Panc1 (cell line): Measurements from ENCODE around the gene FAM83F. TPM values are rescaled to one million over a fixed set of nuclear protein-coding genes. Genes with fewer than 3 reads are reported as not detected.

Source experiments
- ATAC-seq: fragments of 200-7000 bp; cut with Tn5 transposase; 2 replicates; pipeline ENCODE4 v1.9.1; 2020; ENCODE audit warnings: mild to moderate bottlenecking, moderate library complexity
- BruUV-seq: library from RNA; stranded (reverse); fragments of 400-500 nt; replicated peaks from 2 replicates; lab custom pipeline; 2021; lab: Mats Ljungman, UMichigan
- CTCF ChIA-PET: fragments of 300-600 bp; sonication (Branson Sonifier 250); formaldehyde crosslinking; loops from one replicate; lab custom pipeline; 2022; ENCODE audit warnings: antibody characterized with exemption; lab: Charles Lee
- POLR2A ChIA-PET: fragments of 300-600 bp; sonication (Branson Sonifier 250); formaldehyde crosslinking; loops from one replicate; lab custom pipeline; 2022; ENCODE audit warnings: antibody characterized with exemption; lab: Charles Lee
- DNase-seq: peaks from one replicate; pipeline ENCODE4 v3.0.0-alpha.2; 2010; ENCODE audit warnings: low read depth, low spot score
- H3K27ac ChIP-seq: 2 replicates; pipeline ENCODE4 v1.5.1; 2011; ENCODE audit warnings: mild to moderate bottlenecking, low read length, inconsistent platforms
- H3K27me3 ChIP-seq: fragments of 200-500 bp; sonication (Bioruptor generic); 2 replicates; pipeline ENCODE4 v1.6.0; 2014; ENCODE audit warnings: low read length, inconsistent platforms; ENCODE audit not compliant: control insufficient read depth, insufficient read depth
- H3K36me3 ChIP-seq: fragments of 200-500 bp; sonication (Bioruptor generic); 2 replicates; pipeline ENCODE4 v1.5.1; 2014; ENCODE audit warnings: inconsistent platforms, mild to moderate bottlenecking, low read length, moderate library complexity; ENCODE audit not compliant: control insufficient read depth, insufficient read depth
- H3K4me1 ChIP-seq: 2 replicates; pipeline ENCODE4 v1.5.1; 2011; ENCODE audit warnings: inconsistent platforms, mild to moderate bottlenecking, low read length, moderate library complexity; ENCODE audit not compliant: control insufficient read depth, insufficient read depth
- H3K4me3 ChIP-seq, 2 experiments: 2 replicates each; pipeline ENCODE4 v1.5.1; 2011 to 2012; ENCODE audit warnings: low read depth in 2 of 2, low read length in 2 of 2, mild to moderate bottlenecking in 2 of 2, inconsistent platforms in 1 of 2, moderate library complexity in 1 of 2
- H3K9me3 ChIP-seq: fragments of 200-500 bp; sonication (Bioruptor generic); 2 replicates; pipeline ENCODE4 v1.5.1; 2014; ENCODE audit warnings: low read depth, mild to moderate bottlenecking, inconsistent platforms, low read length, moderate library complexity; ENCODE audit not compliant: control insufficient read depth, insufficient read depth
- CTCF ChIP-seq: fragments of 450-650 bp; IDR thresholded peaks from 2 replicates; pipeline ENCODE4 v1.5.1; 2017; ENCODE audit warnings: mild to moderate bottlenecking
- POLR2AphosphoS5 ChIP-seq: IDR thresholded peaks from 2 replicates; pipeline ENCODE4 v1.6.1; 2012; ENCODE audit warnings: mild to moderate bottlenecking, low read depth, low read length, moderate library complexity
- REST ChIP-seq, 2 experiments: IDR thresholded peaks; 2 replicates each; pipeline ENCODE4 v1.6.1; 2011 to 2012; ENCODE audit warnings: low read depth in 2 of 2, control low read depth in 1 of 2, low read length in 1 of 2, mild to moderate bottlenecking in 1 of 2, moderate library complexity in 1 of 2; ENCODE audit not compliant: insufficient read depth in 1 of 2
- SIN3A ChIP-seq: IDR thresholded peaks from 2 replicates; pipeline ENCODE4 v1.6.1; 2012; ENCODE audit warnings: low read depth, mild to moderate bottlenecking, low read length, moderate library complexity, borderline replicate concordance; ENCODE audit not compliant: insufficient read depth
- TCF7L2 ChIP-seq: IDR thresholded peaks from 2 replicates; pipeline ENCODE4 v1.6.1; 2011; ENCODE audit warnings: mild to moderate bottlenecking, low read depth, low read length, inconsistent platforms
- in situ Hi-C: cut with HindIII; loops from 2 replicates; pipeline ENCODE4 v1.10.0; 2016; ENCODE audit warnings: low sequenced_read_pairs, low pct_unique_long_range_greater_than_20kb
- intact Hi-C: fragments of 100-400 bp; cut with micrococcal nuclease; formaldehyde crosslinking; loops from one replicate; pipeline ENCODE4 v1.10.0; 2022; ENCODE audit not compliant: unreplicated experiment
- total RNA-seq: library from RNA; stranded (reverse); gene quantifications from one replicate; pipeline ENCODE4 v1.2.1, GENCODE V29; 2021; ENCODE audit not compliant: unreplicated experiment

FAM83F gene
- total RNA-seq, 1 experiment from 2014 or later, result 0.05 TPM

- intact Hi-C loops (no loop called here), in situ Hi-C loops (no loop called here)
- BruUV-seq, result no TSS peak
- no peak for ATAC-seq
- H3K9me3 ChIP-seq, result no peaks in the 10 kb centered on the region
- no peaks in the 10 kb centered on the region for H3K27me3 ChIP-seq
- POLR2A ChIA-PET, result interaction anchor here (0.6 to 0.7 kb wide), 2 partner anchors 50 to 75 kb away, joined by 3 to 6 read pairs; no protein-coding TSS in a partner anchor
- H3K36me3 ChIP-seq, result no peaks in the 10 kb centered on the region; the same call in 1 of the 2 replicates
- H3K4me3 ChIP-seq, result no peak overlapping the region
- DNase-seq, result no peak
- no peak overlapping the region for H3K27ac ChIP-seq
- TF ChIP-seq TCF7L2 (no peak), SIN3A (no peak), REST (IDR thresholded peaks at IDR 0.05; ENCODE audit: insufficient read depth in 1 of 2, low read depth in 2 of 2, low read length in 1 of 2) (no peak), POLR2AphosphoS5 (no peak), CTCF (no peak)
- CTCF ChIA-PET, result no interaction called here
- no peaks in the 10 kb centered on the region; the same call in 1 of the 2 replicates for H3K4me1 ChIP-seq
Measured at GRCh38 chr22:39994041-39994565, 651 bp upstream of the FAM83F start.

GRCh38 chr22:39995393-39996252 lies 869 bp downstream of the FAM83F start:
- Histone ChIP-seq H3K4me3 (no peak overlapping the region), H3K36me3 (no peaks in the 10 kb centered on the region; the same call in 1 of the 2 replicates), H3K27me3 (no peaks in the 10 kb centered on the region), H3K4me1 (no peaks in the 10 kb centered on the region; the same call in 1 of the 2 replicates), H3K27ac (no peak overlapping the region), H3K9me3 (no peaks in the 10 kb centered on the region)
- CTCF ChIA-PET, result no interaction called here
- in situ Hi-C loops, result no loop called here
- intact Hi-C loops, result no loop called here
- POLR2A ChIA-PET, result no interaction called here
- no peak for DNase-seq
- no peak for TF ChIP-seq CTCF
- no peak for TF ChIP-seq POLR2AphosphoS5
- no peak for TF ChIP-seq TCF7L2
- no peak for TF ChIP-seq REST (IDR thresholded peaks at IDR 0.05; ENCODE audit: insufficient read depth in 1 of 2, low read depth in 2 of 2, low read length in 1 of 2)
- no peak for TF ChIP-seq SIN3A
- no TSS peak for BruUV-seq
- ATAC-seq, result no peak
